ENCODE data around the gene PIP5K1B.

The PIP5K1B gene

GRCh38 chr9:68949271-68950000, 244.4 kb downstream of the PIP5K1B start:
- DNase-seq (ENCODE audit: low spot score) (no peak), FAIRE-seq (no peak)

GRCh38 chr9:68950188-68950587, 245.1 kb downstream of the PIP5K1B start:
- no peak for DNase-seq (ENCODE audit: low spot score)
- FAIRE-seq = no peak

GRCh38 chr9:68950689-68951088, 245.6 kb downstream of the PIP5K1B start:
- no peak for FAIRE-seq
- no peak for DNase-seq (ENCODE audit: low spot score)

- no peak for FAIRE-seq
These were observed 247.0 kb downstream of the PIP5K1B start for GRCh38 chr9:68951879-68952659.

GRCh38 chr9:68953771-68954170, 248.7 kb downstream of the PIP5K1B start:
- DNase-seq (ENCODE audit: low spot score) (no peak), FAIRE-seq (no peak)

More at GRCh38 chr9:68951879-68952659, 247.0 kb downstream of the PIP5K1B start:
- no peak for DNase-seq (ENCODE audit: low spot score)

GRCh38 chr9:68955330-68955729, 250.3 kb downstream of the PIP5K1B start:
- DNase-seq (ENCODE audit: low spot score) = no peak
- no peak for FAIRE-seq

- DNase-seq (ENCODE audit: low spot score) = no peak
- no peak for FAIRE-seq
These were observed 252.4 kb downstream of the PIP5K1B start for GRCh38 chr9:68957479-68957878.

GRCh38 chr9:68961587-68961986, 256.5 kb downstream of the PIP5K1B start:
- DNase-seq (ENCODE audit: low spot score) (no peak), FAIRE-seq (no peak)

- DNase-seq (ENCODE audit: low spot score) (no peak), FAIRE-seq (no peak)
These were observed 258.4 kb downstream of the PIP5K1B start for GRCh38 chr9:68963416-68963815.

GRCh38 chr9:68964102-68964541, 259.1 kb downstream of the PIP5K1B start:
- DNase-seq (ENCODE audit: low spot score) (no peak), FAIRE-seq (no peak)

- no peak for FAIRE-seq
These were observed 259.7 kb downstream of the PIP5K1B start for GRCh38 chr9:68964765-68965164.

GRCh38 chr9:68966496-68966944, 261.5 kb downstream of the PIP5K1B start:
- DNase-seq (ENCODE audit: low spot score) (no peak), FAIRE-seq (no peak)

More at GRCh38 chr9:68964765-68965164, 259.7 kb downstream of the PIP5K1B start:
- DNase-seq (ENCODE audit: low spot score) = no peak

GRCh38 chr9:68967800-68968199, 262.8 kb downstream of the PIP5K1B start:
- no peak for DNase-seq (ENCODE audit: low spot score)
- FAIRE-seq = no peak

GRCh38 chr9:68969538-68969937, 264.5 kb downstream of the PIP5K1B start:
- FAIRE-seq (no peak), DNase-seq (ENCODE audit: low spot score) (no peak)

GRCh38 chr9:68970151-68970550, 265.1 kb downstream of the PIP5K1B start:
- FAIRE-seq (no peak), DNase-seq (ENCODE audit: low spot score) (no peak)

- FAIRE-seq (no peak), DNase-seq (ENCODE audit: low spot score) (no peak)
These were observed 268.6 kb downstream of the PIP5K1B start for GRCh38 chr9:68973619-68974018.

- no peak for DNase-seq (ENCODE audit: low spot score)
- no peak for FAIRE-seq
These were observed 269.4 kb downstream of the PIP5K1B start for GRCh38 chr9:68974431-68974830.

GRCh38 chr9:68974901-68975300, 269.9 kb downstream of the PIP5K1B start:
- no peak for FAIRE-seq

GRCh38 chr9:68975365-68976043, 270.5 kb downstream of the PIP5K1B start:
- DNase-seq (ENCODE audit: low spot score) = no peak
- FAIRE-seq = no peak

More at GRCh38 chr9:68974901-68975300, 269.9 kb downstream of the PIP5K1B start:
- DNase-seq (ENCODE audit: low spot score) = no peak

- FAIRE-seq (no peak), DNase-seq (ENCODE audit: low spot score) (no peak)
These were observed 273.0 kb downstream of the PIP5K1B start for GRCh38 chr9:68978066-68978465.

GRCh38 chr9:68978501-68978900, 273.5 kb downstream of the PIP5K1B start:
- DNase-seq (ENCODE audit: low spot score) (no peak), FAIRE-seq (no peak)

Data from RCC 7860 (cell line).